Measurements from ENCODE around the gene PTK7. TPM values are rescaled to one million over a fixed set of nuclear protein-coding genes. Genes with fewer than 3 reads are reported as not detected.
A peak's percentile ranks its signal among the peaks of the same experiment; 100 is the strongest.
"Not testable (repeated sequence)": the region's sequence is repeated elsewhere in the genome, so short reads cannot be mapped to it uniquely, and the experiment has no call there.

PTK7 gene
- total and polyA plus RNA-seq, 8 donors, result 4.0 to 64.9 (median 27.4) TPM

DNA sequence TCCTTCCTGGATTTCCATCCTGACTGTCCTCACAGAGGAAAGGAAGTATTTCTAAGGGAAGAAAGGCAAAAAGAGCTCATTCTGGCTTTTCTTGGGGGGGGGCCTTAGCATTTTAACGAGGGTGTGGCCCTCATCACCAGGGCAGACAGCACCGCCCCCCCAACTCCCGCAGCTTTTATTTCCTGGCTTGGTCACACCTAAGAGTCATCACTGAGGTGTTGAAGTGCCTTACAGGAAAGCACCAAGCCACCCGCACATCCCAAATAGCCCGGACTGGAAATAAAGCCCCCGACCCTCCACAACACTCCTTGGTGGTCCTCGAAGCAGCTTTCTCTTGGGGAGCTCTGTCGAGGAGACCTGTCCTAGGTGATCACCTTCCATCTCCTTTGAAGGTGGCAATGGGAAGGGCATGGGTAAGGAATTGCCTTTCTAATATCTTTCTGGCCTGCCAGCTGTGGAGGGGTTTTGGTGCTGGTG lies 1.3 kb downstream of the PTK7 start:
- Histone ChIP-seq H3K9me3 (no peaks in the 10 kb centered on the region), H3K27ac (peak overlapping the region in 3 of 5 donors; percentile 65 to 74 (median 74)), H3K4me3 (peak overlapping the region; percentile 61 to 93 (median 70)), H3K4me1 (peaks cover 10 to 31% (median 26%) of the 10 kb centered on the region in 4 donors), H3K27me3 (peaks cover 0 to 31% (median 5%) of the 10 kb centered on the region in 3 donors), H3K36me3 (peaks cover 0 to 29% (median 25%) of the 10 kb centered on the region in 4 donors)
- peak in 1 of 2 donors; percentile 42 for DNase-seq
- 19 to 31% (median 23%) methylated on average over 8 of the region's 8 CpGs for WGBS, 5 donors
- intact Hi-C loops (cut with DNase I; ENCODE audit: low total_unique reads), result loop anchor here (10.0 kb wide), 1 partner anchor 67 kb away; no protein-coding TSS in a partner anchor
- TF ChIP-seq POLR2A (IDR thresholded peaks at IDR 0.05), result no peak

DNA sequence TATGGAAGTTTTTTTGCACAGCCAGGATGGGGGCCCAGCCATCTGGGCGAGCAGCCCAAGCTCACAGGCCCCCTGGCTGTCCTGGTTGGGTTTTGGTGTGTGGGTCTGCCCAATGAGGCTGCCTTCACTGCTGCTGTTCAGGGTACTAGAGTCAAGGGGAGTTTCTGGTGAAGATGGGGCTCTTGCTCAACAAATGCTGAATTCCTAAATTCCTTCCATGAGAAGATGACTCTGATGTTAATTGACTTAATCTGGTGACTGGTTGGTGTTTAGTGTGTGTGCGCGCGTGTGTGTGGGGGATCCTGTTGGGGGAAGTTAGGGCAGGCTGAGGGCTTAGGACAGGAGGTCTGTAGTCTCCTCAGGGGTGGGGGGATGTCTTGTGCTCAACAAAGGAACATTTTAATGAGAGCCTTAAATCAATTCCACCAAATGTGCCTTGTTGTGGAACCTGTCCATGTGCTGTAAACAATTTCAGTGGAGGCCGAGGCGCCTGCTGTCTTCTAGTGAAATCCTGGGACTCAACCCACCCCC lies 1.9 kb downstream of the PTK7 start:
- peak overlapping the region in 1 of 5 donors; percentile 20 for H3K27ac ChIP-seq
- WGBS, 5 donors, result 81 to 91% (median 85%) methylated on average over 6 of the region's 6 CpGs
- H3K4me1 ChIP-seq, result peaks cover 10 to 35% (median 27%) of the 10 kb centered on the region in 4 donors
- no peak for DNase-seq
- H3K9me3 ChIP-seq, result no peaks in the 10 kb centered on the region
- H3K4me3 ChIP-seq, result peak overlapping the region in 1 of 4 donors; percentile 93
- H3K27me3 ChIP-seq, result peaks cover 0 to 31% (median 5%) of the 10 kb centered on the region in 3 donors
- intact Hi-C loops (cut with DNase I; ENCODE audit: low total_unique reads), result loop anchor here (10.0 kb wide), 1 partner anchor 67 kb away; no protein-coding TSS in a partner anchor
- TF ChIP-seq POLR2AphosphoS5 (IDR thresholded peaks at IDR 0.05) (no peak), EP300 (IDR thresholded peaks at IDR 0.05) (no peak), POLR2A (IDR thresholded peaks at IDR 0.05) (no peak)
- TF ChIP-seq, protein P1, sequence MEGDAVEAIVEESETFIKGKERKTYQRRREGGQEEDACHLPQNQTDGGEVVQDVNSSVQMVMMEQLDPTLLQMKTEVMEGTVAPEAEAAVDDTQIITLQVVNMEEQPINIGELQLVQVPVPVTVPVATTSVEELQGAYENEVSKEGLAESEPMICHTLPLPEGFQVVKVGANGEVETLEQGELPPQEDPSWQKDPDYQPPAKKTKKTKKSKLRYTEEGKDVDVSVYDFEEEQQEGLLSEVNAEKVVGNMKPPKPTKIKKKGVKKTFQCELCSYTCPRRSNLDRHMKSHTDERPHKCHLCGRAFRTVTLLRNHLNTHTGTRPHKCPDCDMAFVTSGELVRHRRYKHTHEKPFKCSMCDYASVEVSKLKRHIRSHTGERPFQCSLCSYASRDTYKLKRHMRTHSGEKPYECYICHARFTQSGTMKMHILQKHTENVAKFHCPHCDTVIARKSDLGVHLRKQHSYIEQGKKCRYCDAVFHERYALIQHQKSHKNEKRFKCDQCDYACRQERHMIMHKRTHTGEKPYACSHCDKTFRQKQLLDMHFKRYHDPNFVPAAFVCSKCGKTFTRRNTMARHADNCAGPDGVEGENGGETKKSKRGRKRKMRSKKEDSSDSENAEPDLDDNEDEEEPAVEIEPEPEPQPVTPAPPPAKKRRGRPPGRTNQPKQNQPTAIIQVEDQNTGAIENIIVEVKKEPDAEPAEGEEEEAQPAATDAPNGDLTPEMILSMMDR (IDR thresholded peaks at IDR 0.05), result no peak
- peaks cover 0 to 22% (median 18%) of the 10 kb centered on the region in 4 donors for H3K36me3 ChIP-seq

DNA sequence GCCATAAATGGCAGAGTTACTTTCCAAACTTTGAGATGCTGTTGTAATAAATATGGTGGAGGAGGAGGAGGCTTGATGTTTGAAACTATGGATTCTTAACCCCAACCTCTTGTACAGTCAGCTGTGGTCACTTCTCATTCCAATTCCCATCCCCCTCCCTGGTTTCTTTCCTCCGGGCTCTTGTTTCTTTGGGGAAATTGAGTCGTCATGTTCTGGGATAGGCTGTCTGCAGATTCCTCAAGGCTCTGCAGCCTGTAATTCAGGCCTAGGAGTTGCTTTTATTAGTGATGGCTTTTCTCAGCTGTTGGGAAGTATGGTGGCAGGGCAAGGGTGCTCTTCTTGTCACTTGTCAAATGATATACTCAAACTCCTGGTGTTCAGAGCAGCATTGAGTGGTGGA lies 2.6 kb downstream of the PTK7 start:
- no peak for DNase-seq
- Histone ChIP-seq H3K9me3 (no peaks in the 10 kb centered on the region), H3K4me1 (peaks cover 10 to 35% (median 27%) of the 10 kb centered on the region in 4 donors), H3K27me3 (peaks cover 0 to 31% (median 5%) of the 10 kb centered on the region in 3 donors), H3K36me3 (peaks cover 0 to 16% (median 12%) of the 10 kb centered on the region in 4 donors), H3K27ac (no peak overlapping the region), H3K4me3 (no peak overlapping the region)
- WGBS, 5 donors, result 81 to 100% (median 84%) methylated on average over 2 of the region's 2 CpGs
- intact Hi-C loops (cut with DNase I; ENCODE audit: low total_unique reads), result loop anchor here (10.0 kb wide), 1 partner anchor 66 kb away; no protein-coding TSS in a partner anchor
- TF ChIP-seq, protein P1 (IDR thresholded peaks at IDR 0.05), result no peak
- no peak for TF ChIP-seq POLR2AphosphoS5 (IDR thresholded peaks at IDR 0.05)
- TF ChIP-seq POLR2A (IDR thresholded peaks at IDR 0.05), result no peak
- TF ChIP-seq EP300 (IDR thresholded peaks at IDR 0.05), result no peak

DNA sequence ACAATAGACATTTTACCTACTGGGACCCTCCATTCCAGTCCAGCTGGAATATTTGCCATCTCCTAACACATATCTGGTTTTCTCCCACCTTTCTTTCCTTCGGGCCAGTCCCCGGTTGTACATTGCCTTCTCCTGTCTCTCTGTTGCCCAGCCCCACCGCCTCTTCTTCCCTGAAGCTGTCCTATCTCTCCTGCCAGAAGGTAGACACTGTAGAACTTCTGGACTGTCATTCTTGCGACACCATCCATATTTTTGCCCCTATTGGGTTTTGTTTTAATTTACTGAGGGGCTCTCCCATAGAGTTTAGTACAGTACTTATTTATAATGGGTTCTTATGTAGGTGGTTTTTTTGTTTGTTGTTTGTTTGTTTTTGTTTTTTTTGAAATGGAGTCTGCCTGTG lies 4.9 kb downstream of the PTK7 start:
- no peak for DNase-seq
- Histone ChIP-seq H3K27me3 (peaks cover 0 to 22% (median 5%) of the 10 kb centered on the region in 3 donors), H3K9me3 (no peaks in the 10 kb centered on the region), H3K27ac (no peak overlapping the region), H3K4me3 (no peak overlapping the region), H3K4me1 (peaks cover 7 to 28% (median 20%) of the 10 kb centered on the region in 4 donors), H3K36me3 (no peaks in the 10 kb centered on the region)
- intact Hi-C loops (cut with DNase I; ENCODE audit: low total_unique reads), result no loop called here
- WGBS, 5 donors, result 92 to 97% (median 94%) methylated on average over 4 of the region's 4 CpGs
- no peak for TF ChIP-seq POLR2AphosphoS5 (IDR thresholded peaks at IDR 0.05)
- TF ChIP-seq, protein P1 (IDR thresholded peaks at IDR 0.05), result no peak
- no peak for TF ChIP-seq POLR2A (IDR thresholded peaks at IDR 0.05)
- no peak for TF ChIP-seq EP300 (IDR thresholded peaks at IDR 0.05)

DNA sequence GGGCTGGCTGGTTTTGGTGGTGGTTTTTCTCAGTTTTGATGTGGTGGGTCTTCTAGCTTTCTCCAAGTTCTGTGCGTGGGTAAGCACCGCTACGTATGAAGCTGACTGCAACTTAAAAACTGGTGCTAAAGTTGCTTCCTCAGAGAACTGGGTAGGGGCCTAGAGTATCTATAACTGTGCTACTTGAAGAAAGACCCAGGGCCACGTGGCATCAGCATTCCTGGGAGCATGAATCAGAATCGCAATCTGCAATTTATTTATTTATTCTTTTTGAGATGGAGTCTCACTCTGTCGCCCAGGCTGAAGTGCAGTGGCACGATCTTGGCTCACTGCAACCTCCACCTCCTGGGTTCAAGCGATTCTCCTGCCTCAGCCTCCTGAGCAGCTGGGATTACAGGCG lies 5.8 kb downstream of the PTK7 start:
- H3K4me3 ChIP-seq; intact Hi-C loops (cut with DNase I; ENCODE audit: low total_unique reads); H3K27ac ChIP-seq; H3K9me3 ChIP-seq; H3K36me3 ChIP-seq; DNase-seq: not testable (repeated sequence)
- peaks cover 0 to 13% (median 0%) of the 10 kb centered on the region in 3 donors for H3K27me3 ChIP-seq
- peaks cover 6 to 20% (median 12%) of the 10 kb centered on the region in 4 donors for H3K4me1 ChIP-seq
- WGBS, 5 donors, result 79 to 88% (median 84%) methylated on average over 9 of the region's 9 CpGs
